ENCODE measurements around the gene AKT3. TPM values are rescaled to one million over a fixed set of nuclear protein-coding genes. Genes with fewer than 3 reads are reported as not detected.

Gene AKT3
- total and polyA plus RNA-seq, 5 donors from 2014 or later: 0.81 to 84.2 (median 2.8) TPM

- Mint-ChIP-seq H3K4me1 (peaks cover 12 to 41% (median 30%) of the 10 kb centered on the region in 4 donors), H3K9me3 (no peaks in the 10 kb centered on the region), H3K27me3 (no peaks in the 10 kb centered on the region), H3K36me3 (no peaks in the 10 kb centered on the region), H3K27ac (no peak overlapping the region), H3K4me3 (no peak overlapping the region)
- ATAC-seq (ENCODE audit: low read depth in 2 of 2): no peak
- H3K27me3 ChIP-seq (ENCODE audit: control insufficient read depth, insufficient read depth, low read length): no peaks in the 10 kb centered on the region
- H3K36me3 ChIP-seq (ENCODE audit: control insufficient read depth, insufficient read depth, low read length): no peaks in the 10 kb centered on the region
- H3K4me3 ChIP-seq (ENCODE audit: low read depth, low read length): no peak overlapping the region
- H3K4me1 ChIP-seq (ENCODE audit: control insufficient read depth, insufficient read depth, low read length, poor library complexity, severe bottlenecking): no peaks in the 10 kb centered on the region
- no peak overlapping the region for H3K27ac ChIP-seq (ENCODE audit: insufficient read depth, low read length, poor library complexity, severe bottlenecking)
- no peaks in the 10 kb centered on the region for H3K9me3 ChIP-seq (ENCODE audit: control insufficient read depth in 2 of 2, low read length in 2 of 2)
- DNase-seq: no peak
Observed at GRCh38 chr1:243713470-243714186, 136.4 kb downstream of the AKT3 start.

GRCh38 chr1:243712941-243713340 is 137.1 kb downstream of the AKT3 start:
- Histone ChIP-seq H3K4me3 (ENCODE audit: low read depth, low read length) (no peak overlapping the region), H3K36me3 (ENCODE audit: control insufficient read depth, insufficient read depth, low read length) (no peaks in the 10 kb centered on the region), H3K27ac (ENCODE audit: insufficient read depth, low read length, poor library complexity, severe bottlenecking) (no peak overlapping the region), H3K27me3 (ENCODE audit: control insufficient read depth, insufficient read depth, low read length) (no peaks in the 10 kb centered on the region), H3K9me3 (ENCODE audit: control insufficient read depth in 2 of 2, low read length in 2 of 2) (no peaks in the 10 kb centered on the region), H3K4me1 (ENCODE audit: control insufficient read depth, insufficient read depth, low read length, poor library complexity, severe bottlenecking) (no peaks in the 10 kb centered on the region)
- Mint-ChIP-seq H3K4me1 (peaks cover 12 to 41% (median 31%) of the 10 kb centered on the region in 4 donors), H3K9me3 (no peaks in the 10 kb centered on the region), H3K27me3 (no peaks in the 10 kb centered on the region), H3K27ac (no peak overlapping the region), H3K36me3 (no peaks in the 10 kb centered on the region), H3K4me3 (peak overlapping the region in 1 of 4 donors; percentile 41)
- ATAC-seq (ENCODE audit: low read depth in 2 of 2): no peak
- peak in 1 of 3 donors; percentile 14 for DNase-seq

GRCh38 chr1:243712242-243712641 is 137.8 kb downstream of the AKT3 start:
- no peaks in the 10 kb centered on the region for H3K9me3 ChIP-seq (ENCODE audit: control insufficient read depth in 2 of 2, low read length in 2 of 2)
- Mint-ChIP-seq H3K27me3 (no peaks in the 10 kb centered on the region), H3K27ac (no peak overlapping the region), H3K4me3 (no peak overlapping the region), H3K9me3 (no peaks in the 10 kb centered on the region), H3K36me3 (no peaks in the 10 kb centered on the region), H3K4me1 (peaks cover 12 to 41% (median 32%) of the 10 kb centered on the region in 4 donors)
- H3K27ac ChIP-seq (ENCODE audit: insufficient read depth, low read length, poor library complexity, severe bottlenecking): no peak overlapping the region
- no peaks in the 10 kb centered on the region for H3K27me3 ChIP-seq (ENCODE audit: control insufficient read depth, insufficient read depth, low read length)
- DNase-seq: no peak
- H3K4me1 ChIP-seq (ENCODE audit: control insufficient read depth, insufficient read depth, low read length, poor library complexity, severe bottlenecking): no peaks in the 10 kb centered on the region
- no peaks in the 10 kb centered on the region for H3K36me3 ChIP-seq (ENCODE audit: control insufficient read depth, insufficient read depth, low read length)
- no peak overlapping the region for H3K4me3 ChIP-seq (ENCODE audit: low read depth, low read length)
- ATAC-seq (ENCODE audit: low read depth in 2 of 2): no peak

GRCh38 chr1:243710467-243710866 is 139.6 kb downstream of the AKT3 start:
- Histone ChIP-seq H3K4me3 (ENCODE audit: low read depth, low read length) (no peak overlapping the region), H3K27me3 (ENCODE audit: control insufficient read depth, insufficient read depth, low read length) (no peaks in the 10 kb centered on the region), H3K36me3 (ENCODE audit: control insufficient read depth, insufficient read depth, low read length) (no peaks in the 10 kb centered on the region), H3K4me1 (ENCODE audit: control insufficient read depth, insufficient read depth, low read length, poor library complexity, severe bottlenecking) (no peaks in the 10 kb centered on the region), H3K9me3 (ENCODE audit: control insufficient read depth in 2 of 2, low read length in 2 of 2) (no peaks in the 10 kb centered on the region), H3K27ac (ENCODE audit: insufficient read depth, low read length, poor library complexity, severe bottlenecking) (no peak overlapping the region)
- DNase-seq (peak in 1 of 3 donors; percentile 7), ATAC-seq (ENCODE audit: low read depth in 2 of 2) (no peak)
- H3K36me3 Mint-ChIP-seq: no peaks in the 10 kb centered on the region
- no peaks in the 10 kb centered on the region for H3K9me3 Mint-ChIP-seq
- peaks cover 12 to 34% (median 29%) of the 10 kb centered on the region in 4 donors for H3K4me1 Mint-ChIP-seq
- no peak overlapping the region for H3K27ac Mint-ChIP-seq
- no peaks in the 10 kb centered on the region for H3K27me3 Mint-ChIP-seq
- no peak overlapping the region for H3K4me3 Mint-ChIP-seq

GRCh38 chr1:243708210-243708609 is 141.8 kb downstream of the AKT3 start:
- ATAC-seq (ENCODE audit: low read depth in 2 of 2) (no peak), DNase-seq (no peak)
- peaks cover 12 to 28% (median 20%) of the 10 kb centered on the region in 4 donors for H3K4me1 Mint-ChIP-seq
- no peaks in the 10 kb centered on the region for H3K27me3 ChIP-seq (ENCODE audit: control insufficient read depth, insufficient read depth, low read length)
- no peak overlapping the region for H3K27ac Mint-ChIP-seq
- no peaks in the 10 kb centered on the region for H3K4me1 ChIP-seq (ENCODE audit: control insufficient read depth, insufficient read depth, low read length, poor library complexity, severe bottlenecking)
- no peaks in the 10 kb centered on the region for H3K36me3 Mint-ChIP-seq
- no peak overlapping the region for H3K4me3 ChIP-seq (ENCODE audit: low read depth, low read length)
- no peaks in the 10 kb centered on the region for H3K9me3 ChIP-seq (ENCODE audit: control insufficient read depth in 2 of 2, low read length in 2 of 2)
- H3K27me3 Mint-ChIP-seq: no peaks in the 10 kb centered on the region
- H3K9me3 Mint-ChIP-seq: no peaks in the 10 kb centered on the region
- no peak overlapping the region for H3K4me3 Mint-ChIP-seq
- H3K36me3 ChIP-seq (ENCODE audit: control insufficient read depth, insufficient read depth, low read length): no peaks in the 10 kb centered on the region
- no peak overlapping the region for H3K27ac ChIP-seq (ENCODE audit: insufficient read depth, low read length, poor library complexity, severe bottlenecking)

GRCh38 chr1:243706563-243706962 is 143.5 kb downstream of the AKT3 start:
- H3K4me3 Mint-ChIP-seq: no peak overlapping the region
- Histone ChIP-seq H3K36me3 (ENCODE audit: control insufficient read depth, insufficient read depth, low read length) (no peaks in the 10 kb centered on the region), H3K27me3 (ENCODE audit: control insufficient read depth, insufficient read depth, low read length) (no peaks in the 10 kb centered on the region), H3K4me1 (ENCODE audit: control insufficient read depth, insufficient read depth, low read length, poor library complexity, severe bottlenecking) (no peaks in the 10 kb centered on the region), H3K9me3 (ENCODE audit: control insufficient read depth in 2 of 2, low read length in 2 of 2) (no peaks in the 10 kb centered on the region), H3K4me3 (ENCODE audit: low read depth, low read length) (no peak overlapping the region), H3K27ac (ENCODE audit: insufficient read depth, low read length, poor library complexity, severe bottlenecking) (no peak overlapping the region)
- H3K9me3 Mint-ChIP-seq: no peaks in the 10 kb centered on the region
- no peak overlapping the region for H3K27ac Mint-ChIP-seq
- H3K27me3 Mint-ChIP-seq: no peaks in the 10 kb centered on the region
- DNase-seq (no peak), ATAC-seq (ENCODE audit: low read depth in 2 of 2) (no peak)
- H3K4me1 Mint-ChIP-seq: peaks cover 8 to 21% (median 13%) of the 10 kb centered on the region in 4 donors
- H3K36me3 Mint-ChIP-seq: no peaks in the 10 kb centered on the region

GRCh38 chr1:243705585-243705984 is 144.5 kb downstream of the AKT3 start:
- no peak overlapping the region for H3K27ac ChIP-seq (ENCODE audit: insufficient read depth, low read length, poor library complexity, severe bottlenecking)
- ATAC-seq (ENCODE audit: low read depth in 2 of 2) (no peak), DNase-seq (no peak)
- no peaks in the 10 kb centered on the region for H3K27me3 Mint-ChIP-seq
- no peak overlapping the region for H3K27ac Mint-ChIP-seq
- H3K4me1 Mint-ChIP-seq: peaks cover 7 to 13% (median 8%) of the 10 kb centered on the region in 4 donors
- H3K9me3 ChIP-seq (ENCODE audit: control insufficient read depth in 2 of 2, low read length in 2 of 2): no peaks in the 10 kb centered on the region
- H3K4me1 ChIP-seq (ENCODE audit: control insufficient read depth, insufficient read depth, low read length, poor library complexity, severe bottlenecking): no peaks in the 10 kb centered on the region
- H3K36me3 ChIP-seq (ENCODE audit: control insufficient read depth, insufficient read depth, low read length): no peaks in the 10 kb centered on the region
- H3K9me3 Mint-ChIP-seq: no peaks in the 10 kb centered on the region
- H3K4me3 ChIP-seq (ENCODE audit: low read depth, low read length): no peak overlapping the region
- H3K36me3 Mint-ChIP-seq: no peaks in the 10 kb centered on the region
- H3K4me3 Mint-ChIP-seq: no peak overlapping the region
- no peaks in the 10 kb centered on the region for H3K27me3 ChIP-seq (ENCODE audit: control insufficient read depth, insufficient read depth, low read length)

- DNase-seq (no peak), ATAC-seq (ENCODE audit: low read depth in 2 of 2) (no peak)
- no peak overlapping the region for H3K4me3 Mint-ChIP-seq
- no peaks in the 10 kb centered on the region for H3K36me3 Mint-ChIP-seq
- Histone ChIP-seq H3K27me3 (ENCODE audit: control insufficient read depth, insufficient read depth, low read length) (no peaks in the 10 kb centered on the region), H3K4me1 (ENCODE audit: control insufficient read depth, insufficient read depth, low read length, poor library complexity, severe bottlenecking) (no peaks in the 10 kb centered on the region), H3K9me3 (ENCODE audit: control insufficient read depth in 2 of 2, low read length in 2 of 2) (no peaks in the 10 kb centered on the region), H3K36me3 (ENCODE audit: control insufficient read depth, insufficient read depth, low read length) (no peaks in the 10 kb centered on the region), H3K4me3 (ENCODE audit: low read depth, low read length) (no peak overlapping the region), H3K27ac (ENCODE audit: insufficient read depth, low read length, poor library complexity, severe bottlenecking) (no peak overlapping the region)
- no peak overlapping the region for H3K27ac Mint-ChIP-seq
- H3K27me3 Mint-ChIP-seq: no peaks in the 10 kb centered on the region
- no peaks in the 10 kb centered on the region for H3K9me3 Mint-ChIP-seq
- H3K4me1 Mint-ChIP-seq: peaks cover 0 to 13% (median 3%) of the 10 kb centered on the region in 4 donors
Observed at GRCh38 chr1:243701872-243702271, 148.2 kb downstream of the AKT3 start.

All from CD4-positive, CD25-positive, alpha-beta regulatory T cell (primary cell).